Liver (tissue), 9 donors: Measurements from ENCODE around the gene SNX13. TPM values are rescaled to one million over a fixed set of nuclear protein-coding genes. Genes with fewer than 3 reads are reported as not detected.

Source experiments
- DNase-seq: peaks from one replicate; pipeline ENCODE4 v3.0.0-alpha.2; 2017; ENCODE audit warnings: low spot score
- H3K27ac ChIP-seq, 2 donors: one replicate each; pipeline ENCODE4 v1.7.0; 2013; ENCODE audit warnings: inconsistent platforms in 2 of 2, low read length in 2 of 2, control low read depth in 1 of 2, low read depth in 1 of 2, mild to moderate bottlenecking in 1 of 2
- H3K27me3 ChIP-seq, 4 donors: one replicate each; pipeline versions ENCODE4 v1.6.1 to v1.7.0; 2013; ENCODE audit warnings: low read length in 3 of 4, inconsistent platforms in 1 of 4, mild to moderate bottlenecking in 1 of 4, moderate library complexity in 1 of 4; ENCODE audit not compliant: control insufficient read depth in 4 of 4, insufficient read depth in 4 of 4
- H3K36me3 ChIP-seq, 4 donors: one replicate each; pipeline versions ENCODE4 v1.6.1 to v1.7.0; 2013; ENCODE audit warnings: low read length in 3 of 4, mild to moderate bottlenecking in 3 of 4, low read depth in 1 of 4, moderate library complexity in 1 of 4; ENCODE audit not compliant: control insufficient read depth in 4 of 4, insufficient read depth in 3 of 4
- H3K4me1 ChIP-seq, 4 donors: one replicate each; pipeline versions ENCODE4 v1.6.1 to v1.7.0; 2013; ENCODE audit warnings: low read length in 3 of 4, mild to moderate bottlenecking in 3 of 4, moderate library complexity in 1 of 4; ENCODE audit not compliant: control insufficient read depth in 4 of 4, insufficient read depth in 4 of 4
- H3K4me3 ChIP-seq, 3 donors: one replicate each; pipeline versions ENCODE4 v1.6.1 to v1.7.0; 2013; ENCODE audit warnings: low read length in 3 of 3, control low read depth in 1 of 3, low read depth in 1 of 3, mild to moderate bottlenecking in 1 of 3
- H3K9ac ChIP-seq, 2 donors: one replicate each; pipeline ENCODE4 v1.7.0; 2013; ENCODE audit warnings: low read length in 2 of 2, mild to moderate bottlenecking in 2 of 2, moderate library complexity in 2 of 2, control low read depth in 1 of 2, low read depth in 1 of 2
- H3K9me3 ChIP-seq, 4 donors: one replicate each; pipeline versions ENCODE4 v1.6.1 to v1.7.0; 2013; ENCODE audit warnings: low read length in 3 of 4; ENCODE audit not compliant: control insufficient read depth in 4 of 4
- EGR1 ChIP-seq, 2 donors: IDR thresholded peaks; 2 replicates each; pipeline ENCODE4 v1.6.1; 2016 to 2018; ENCODE audit warnings: antibody characterized with exemption in 2 of 2, low read depth in 2 of 2
- FOXA1 ChIP-seq: IDR thresholded peaks from 2 replicates; pipeline ENCODE4 v1.6.1; 2016; ENCODE audit warnings: antibody characterized with exemption
- GABPA ChIP-seq, 2 donors: IDR thresholded peaks in 1 of 2; conservative IDR thresholded peaks in 1 of 2; 2 replicates each; pipeline ENCODE4 v1.6.1; 2016; ENCODE audit warnings: antibody characterized with exemption in 2 of 2, mild to moderate bottlenecking in 1 of 2, moderate library complexity in 1 of 2
- HNF4A ChIP-seq, 2 donors: conservative IDR thresholded peaks; 2 replicates each; pipeline ENCODE4 v1.6.1; 2016; ENCODE audit warnings: antibody characterized with exemption in 2 of 2, mild to moderate bottlenecking in 2 of 2
- HNF4G ChIP-seq: IDR thresholded peaks from 2 replicates; pipeline ENCODE4 v1.6.1; 2016; ENCODE audit warnings: antibody characterized with exemption
- JUND ChIP-seq, 2 donors: IDR thresholded peaks; 2 replicates each; pipeline ENCODE4 v1.6.1; 2016; ENCODE audit warnings: antibody characterized with exemption in 2 of 2
- NR2F2 ChIP-seq: IDR thresholded peaks from 2 replicates; pipeline ENCODE4 v1.6.1; 2016; ENCODE audit warnings: antibody characterized with exemption
- RAD21 ChIP-seq, 2 donors: IDR thresholded peaks; 2 replicates each; pipeline ENCODE4 v1.6.1; 2016; ENCODE audit warnings: antibody characterized with exemption in 2 of 2, mild to moderate bottlenecking in 2 of 2
- TAF1 ChIP-seq: conservative IDR thresholded peaks from 2 replicates; pipeline ENCODE4 v1.6.1; 2016; ENCODE audit warnings: antibody characterized with exemption, mild to moderate bottlenecking
- YY1 ChIP-seq: IDR thresholded peaks from 2 replicates; pipeline ENCODE4 v1.6.1; 2016; ENCODE audit warnings: antibody characterized with exemption, mild to moderate bottlenecking
- WGBS: extraction: QIAGEN DNeasy Blood & Tissue Kit; methylation state at CpG from one replicate; pipeline ENCODE4 v1.1.7; 2013; 5-methylcytosine and 5-hydroxymethylcytosine counted together
- polyA plus RNA-seq, 2 donors: library from polyadenylated mRNA; stranded (reverse) in 1 of 2; unstranded in 1 of 2; fragments of 200-250 nt in 1 of 2; fragments of >200 nt in 1 of 2; fragmentation: Nextera tagmentation in 1 of 2; extraction: Ambion mirVana in 1 of 2; gene quantifications; one replicate each; pipeline versions ENCODE4 v1.2.1 to v1.2.3, GENCODE V29; 2013 to 2015
- total RNA-seq, 2 donors: library from RNA; depleted of rRNA; stranded (reverse); fragments of >200 nt; gene quantifications; one replicate each; pipeline ENCODE4 v1.2.3, GENCODE V29; 2014
- TF ChIP-seq, protein P1 (sequence below): IDR thresholded peaks from 2 replicates; pipeline ENCODE4 v1.6.1; 2016; ENCODE audit warnings: antibody characterized with exemption
- TF ChIP-seq, protein P2 (sequence below): IDR thresholded peaks from 2 replicates; pipeline ENCODE4 v1.6.1; 2016; ENCODE audit warnings: antibody characterized with exemption
- TF ChIP-seq, protein P3 (sequence below): IDR thresholded peaks from 2 replicates; pipeline ENCODE4 v1.6.1; 2016; ENCODE audit warnings: antibody characterized with exemption
- donor health status: healthy.
- donor health status: healthy.
- donor health status: healthy.
- donor health status: healthy.
- donor health status: healthy.

Gene SNX13
- total and polyA plus RNA-seq, 4 donors: 5.4 to 28.1 (median 14.0) TPM

DNA sequence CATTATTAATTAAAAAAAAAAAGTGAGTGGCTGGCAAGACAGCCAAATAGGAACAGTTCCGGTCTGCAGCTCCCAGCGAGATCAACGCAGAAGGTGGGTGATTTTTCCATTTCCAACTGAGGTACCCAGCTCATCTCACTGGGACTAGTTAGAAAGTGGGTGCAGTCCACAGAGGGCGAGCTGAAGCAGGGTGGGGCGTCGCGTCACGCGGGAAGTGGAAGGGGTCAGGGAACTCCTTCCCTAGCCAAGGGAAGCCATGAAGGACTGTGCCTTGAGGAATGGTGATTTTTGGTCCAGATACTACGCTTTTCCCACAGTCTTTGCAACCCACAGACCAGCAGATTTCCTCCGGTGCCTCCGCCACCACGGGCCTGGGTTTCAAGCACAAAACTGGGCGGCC is 133.7 kb downstream of the SNX13 start:
- Histone ChIP-seq H3K4me1 (no peaks in the 10 kb centered on the region), H3K27ac (no peak overlapping the region), H3K9ac (no peak overlapping the region), H3K36me3 (peaks cover 2 to 5% (median 4%) of the 10 kb centered on the region in 4 donors), H3K9me3 (no peaks in the 10 kb centered on the region), H3K4me3 (no peak overlapping the region), H3K27me3 (no peaks in the 10 kb centered on the region)
- TF ChIP-seq RAD21 (IDR thresholded peaks at IDR 0.05): no peak
- TF ChIP-seq, protein P1, sequence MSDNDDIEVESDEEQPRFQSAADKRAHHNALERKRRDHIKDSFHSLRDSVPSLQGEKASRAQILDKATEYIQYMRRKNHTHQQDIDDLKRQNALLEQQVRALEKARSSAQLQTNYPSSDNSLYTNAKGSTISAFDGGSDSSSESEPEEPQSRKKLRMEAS: no peak
- no peak for TF ChIP-seq FOXA1
- no peak for DNase-seq
- WGBS: 96% methylated on average over 14 of the region's 14 CpGs

DNA sequence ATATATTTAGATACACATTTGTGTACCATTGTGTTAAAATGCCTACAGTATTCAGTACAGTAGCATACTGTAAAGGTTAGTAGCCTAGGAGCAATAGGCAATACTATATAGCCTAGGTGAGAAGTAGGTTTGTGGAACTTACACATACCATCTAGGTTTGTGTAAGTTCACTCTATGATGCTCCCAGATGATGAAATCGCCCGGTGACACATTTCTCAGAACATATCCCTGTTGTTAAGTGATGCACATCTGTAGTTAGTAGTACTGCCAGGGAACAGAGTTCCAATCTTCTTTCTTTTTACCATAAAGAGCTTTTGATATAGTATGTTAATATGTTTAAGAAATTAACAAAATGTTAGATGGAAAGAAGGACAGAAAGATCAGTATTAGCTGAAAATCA is 138.2 kb downstream of the SNX13 start:
- TF ChIP-seq FOXA1: no peak
- no peak for TF ChIP-seq EGR1 (IDR thresholded peaks at IDR 0.05; ENCODE audit: low read depth in 2 of 2)
- no peak for TF ChIP-seq JUND (IDR thresholded peaks at IDR 0.05)
- TF ChIP-seq, protein P2, sequence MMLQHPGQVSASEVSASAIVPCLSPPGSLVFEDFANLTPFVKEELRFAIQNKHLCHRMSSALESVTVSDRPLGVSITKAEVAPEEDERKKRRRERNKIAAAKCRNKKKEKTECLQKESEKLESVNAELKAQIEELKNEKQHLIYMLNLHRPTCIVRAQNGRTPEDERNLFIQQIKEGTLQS: no peak
- TF ChIP-seq HNF4G: no peak
- no peak for TF ChIP-seq YY1
- H3K4me3 ChIP-seq: no peak overlapping the region
- no peak overlapping the region for H3K9ac ChIP-seq
- H3K9me3 ChIP-seq: no peaks in the 10 kb centered on the region
- 94% methylated on average over 2 of the region's 2 CpGs for WGBS
- no peaks in the 10 kb centered on the region for H3K27me3 ChIP-seq
- H3K27ac ChIP-seq: no peak overlapping the region
- H3K36me3 ChIP-seq: peaks cover 2 to 24% (median 21%) of the 10 kb centered on the region in 4 donors
- H3K4me1 ChIP-seq: no peaks in the 10 kb centered on the region
- DNase-seq: no peak

DNA sequence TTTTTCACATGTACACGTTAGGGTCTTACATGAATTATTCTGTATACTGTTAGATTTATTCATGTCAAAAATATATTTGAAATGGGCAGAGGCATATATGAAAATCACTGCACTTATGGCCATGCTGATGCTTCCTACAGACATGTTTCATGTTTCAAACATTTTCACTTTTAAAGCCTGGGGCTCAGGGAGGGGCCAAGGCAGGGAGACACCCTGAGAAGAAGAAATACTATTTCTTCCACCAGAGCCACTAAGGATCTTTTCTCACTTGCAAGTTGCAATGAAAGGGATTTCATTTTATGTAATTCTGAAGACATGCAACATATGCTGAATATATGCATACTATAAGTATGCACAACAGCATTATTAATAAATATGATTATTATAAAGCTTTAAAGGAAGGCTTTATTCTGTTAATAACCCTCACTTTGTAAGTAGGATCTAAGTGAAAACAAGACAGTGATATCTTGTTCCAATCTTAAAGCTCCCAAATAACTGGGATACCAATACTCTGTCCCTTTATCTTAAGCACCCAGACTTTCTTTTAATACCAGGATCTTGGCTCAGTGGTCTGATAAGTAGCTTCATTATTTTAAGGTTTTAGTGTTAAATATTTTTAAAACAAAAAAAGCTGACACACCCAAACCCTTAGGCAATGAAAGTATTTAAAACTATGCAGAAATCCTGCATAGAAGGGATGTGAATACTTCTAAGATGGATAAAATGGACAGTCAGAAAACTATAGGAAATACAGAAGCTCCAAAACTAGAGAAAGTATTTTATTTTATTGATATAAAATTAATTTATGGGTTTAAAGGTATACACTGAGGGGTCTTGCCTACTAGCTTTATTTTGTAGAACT is 148.0 kb downstream of the SNX13 start:
- DNase-seq: no peak
- Histone ChIP-seq H3K27ac (no peak overlapping the region), H3K4me3 (no peak overlapping the region), H3K27me3 (no peaks in the 10 kb centered on the region), H3K9me3 (no peaks in the 10 kb centered on the region), H3K36me3 (peaks cover 0 to 20% (median 14%) of the 10 kb centered on the region in 4 donors), H3K4me1 (no peaks in the 10 kb centered on the region), H3K9ac (no peak overlapping the region)
- no peak for TF ChIP-seq YY1
- no peak for TF ChIP-seq TAF1
- TF ChIP-seq, protein P3, sequence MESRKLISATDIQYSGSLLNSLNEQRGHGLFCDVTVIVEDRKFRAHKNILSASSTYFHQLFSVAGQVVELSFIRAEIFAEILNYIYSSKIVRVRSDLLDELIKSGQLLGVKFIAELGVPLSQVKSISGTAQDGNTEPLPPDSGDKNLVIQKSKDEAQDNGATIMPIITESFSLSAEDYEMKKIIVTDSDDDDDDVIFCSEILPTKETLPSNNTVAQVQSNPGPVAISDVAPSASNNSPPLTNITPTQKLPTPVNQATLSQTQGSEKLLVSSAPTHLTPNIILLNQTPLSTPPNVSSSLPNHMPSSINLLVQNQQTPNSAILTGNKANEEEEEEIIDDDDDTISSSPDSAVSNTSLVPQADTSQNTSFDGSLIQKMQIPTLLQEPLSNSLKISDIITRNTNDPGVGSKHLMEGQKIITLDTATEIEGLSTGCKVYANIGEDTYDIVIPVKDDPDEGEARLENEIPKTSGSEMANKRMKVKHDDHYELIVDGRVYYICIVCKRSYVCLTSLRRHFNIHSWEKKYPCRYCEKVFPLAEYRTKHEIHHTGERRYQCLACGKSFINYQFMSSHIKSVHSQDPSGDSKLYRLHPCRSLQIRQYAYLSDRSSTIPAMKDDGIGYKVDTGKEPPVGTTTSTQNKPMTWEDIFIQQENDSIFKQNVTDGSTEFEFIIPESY: no peak
- TF ChIP-seq, protein P2: no peak
- no peak for TF ChIP-seq HNF4A (conservative IDR thresholded peaks at IDR 0.05)
- TF ChIP-seq GABPA (IDR thresholded peaks at IDR 0.05 in 1 of 2, conservative IDR thresholded peaks at IDR 0.05 in 1 of 2): no peak
- TF ChIP-seq NR2F2: no peak
- TF ChIP-seq, protein P1: no peak
- 98% methylated on average over 1 of the region's 1 CpG for WGBS
